SU-DHL-6 (cell line): Measurements from ENCODE around the gene CBY3.
"Not testable (repeated sequence)": the region's sequence is repeated elsewhere in the genome, so short reads cannot be mapped to it uniquely, and the experiment has no call there.

Source experiments
- H2AFZ ChIP-seq: fragments of 200-600 bp; sonication (generic); 2 replicates; pipeline ENCODE4 v1.6.1; 2014; ENCODE audit warnings: low read depth, mild to moderate bottlenecking, moderate library complexity, mixed read lengths, antibody characterized with exemption, low read length; ENCODE audit not compliant: severe bottlenecking
- H3F3A ChIP-seq: fragments of 200-600 bp; shearing (Covaris generic); 2 replicates; pipeline ENCODE4 v1.6.0; 2016; ENCODE audit warnings: antibody characterized with exemption, mild to moderate bottlenecking; ENCODE audit not compliant: insufficient read depth
- H3K27ac ChIP-seq: fragments of 200-600 bp; sonication (generic); 2 replicates; pipeline ENCODE4 v1.5.1; 2016; ENCODE audit warnings: low read depth, mild to moderate bottlenecking, low read length, moderate library complexity, mixed read lengths
- H3K27me3 ChIP-seq: fragments of 200-600 bp; sonication (generic), shearing (Covaris generic); 2 replicates; pipeline ENCODE4 v1.6.0; 2014; ENCODE audit warnings: mild to moderate bottlenecking, low read length
- H3K36me3 ChIP-seq: fragments of 200-600 bp; sonication (generic); 2 replicates; pipeline ENCODE4 v1.6.1; 2014; ENCODE audit warnings: mild to moderate bottlenecking, low read length, mixed read lengths
- H3K4me2 ChIP-seq: fragments of 300-600, 200-600 bp; shearing (Covaris generic), sonication (generic); 2 replicates; pipeline ENCODE4 v1.6.0; 2014; ENCODE audit warnings: low read length, low read depth, mild to moderate bottlenecking; ENCODE audit not compliant: poor library complexity, severe bottlenecking
- H3K4me3 ChIP-seq: fragments of 200-600 bp; sonication (generic); 2 replicates; pipeline ENCODE4 v1.5.1; 2014; ENCODE audit warnings: antibody characterized with exemption, low read length, mild to moderate bottlenecking, mixed read lengths; ENCODE audit not compliant: insufficient read depth, poor library complexity, severe bottlenecking
- H3K79me2 ChIP-seq: fragments of 200-600 bp; sonication (generic); 2 replicates; pipeline ENCODE4 v1.6.1; 2014; ENCODE audit warnings: mild to moderate bottlenecking, low read length, moderate library complexity; ENCODE audit not compliant: insufficient read depth
- H3K9ac ChIP-seq: fragments of 200-600 bp; sonication (generic); 2 replicates; pipeline ENCODE4 v1.7.0; 2014; ENCODE audit warnings: mild to moderate bottlenecking, low read length
- H3K9me2 ChIP-seq: fragments of 200-600 bp; sonication (generic); replicated peaks from 2 replicates; pipeline ENCODE4 v1.6.1; 2014; ENCODE audit warnings: low read length; ENCODE audit not compliant: insufficient read depth
- H3K9me3 ChIP-seq: fragments of 200-600 bp; sonication (generic); 2 replicates; pipeline ENCODE4 v1.6.1; 2014; ENCODE audit warnings: low read length, mixed read lengths; ENCODE audit not compliant: insufficient read depth
- H4K20me1 ChIP-seq: fragments of 200-600 bp; sonication (generic); 2 replicates; pipeline ENCODE4 v1.6.1; 2014; ENCODE audit warnings: low read depth, mild to moderate bottlenecking, antibody characterized with exemption, low read length, moderate library complexity, mixed read lengths
- CTCF ChIP-seq: fragments of 200-600 bp; sonication (generic); IDR thresholded peaks from one replicate; pipeline ENCODE4 v1.5.1; 2017; ENCODE audit warnings: antibody characterized with exemption, mild to moderate bottlenecking, low read length, moderate library complexity; ENCODE audit not compliant: insufficient read depth, poor library complexity, severe bottlenecking
- EZH2phosphoT487 ChIP-seq: fragments of 200-600 bp; sonication (generic), shearing (Covaris generic); conservative IDR thresholded peaks from 2 replicates; pipeline ENCODE4 v1.6.1; 2018; ENCODE audit warnings: mild to moderate bottlenecking, antibody characterized with exemption, low read length, moderate library complexity, mixed read lengths

Gene CBY3

GRCh38 chr5:179648410-179648809, 32.4 kb downstream of the CBY3 start:
- H3K9me3 ChIP-seq = no peaks in the 10 kb centered on the region
- H3K79me2 ChIP-seq = no peaks in the 10 kb centered on the region
- no peaks in the 10 kb centered on the region for H3K27me3 ChIP-seq
- no peak overlapping the region for H3K27ac ChIP-seq
- no peak overlapping the region for H3K4me3 ChIP-seq
- no peaks in the 10 kb centered on the region for H3K36me3 ChIP-seq
- no peaks in the 10 kb centered on the region for H4K20me1 ChIP-seq
- TF ChIP-seq CTCF = no peak
- TF ChIP-seq EZH2phosphoT487 = no peak
- no peak overlapping the region for H3K4me2 ChIP-seq
- no peaks in the 10 kb centered on the region for H3K9me2 ChIP-seq
- H2AFZ ChIP-seq = no peak overlapping the region
- no peak overlapping the region for H3K9ac ChIP-seq
- no peaks in the 10 kb centered on the region for H3F3A ChIP-seq

GRCh38 chr5:179644766-179645165, 36.1 kb downstream of the CBY3 start:
- not testable (repeated sequence) for H3K4me3 ChIP-seq, H3K4me2 ChIP-seq, H3K36me3 ChIP-seq, H3K27ac ChIP-seq, H3K79me2 ChIP-seq, H3K9ac ChIP-seq, H2AFZ ChIP-seq, H3K27me3 ChIP-seq, H3K9me3 ChIP-seq, H4K20me1 ChIP-seq, H3F3A ChIP-seq, H3K9me2 ChIP-seq

DNA sequence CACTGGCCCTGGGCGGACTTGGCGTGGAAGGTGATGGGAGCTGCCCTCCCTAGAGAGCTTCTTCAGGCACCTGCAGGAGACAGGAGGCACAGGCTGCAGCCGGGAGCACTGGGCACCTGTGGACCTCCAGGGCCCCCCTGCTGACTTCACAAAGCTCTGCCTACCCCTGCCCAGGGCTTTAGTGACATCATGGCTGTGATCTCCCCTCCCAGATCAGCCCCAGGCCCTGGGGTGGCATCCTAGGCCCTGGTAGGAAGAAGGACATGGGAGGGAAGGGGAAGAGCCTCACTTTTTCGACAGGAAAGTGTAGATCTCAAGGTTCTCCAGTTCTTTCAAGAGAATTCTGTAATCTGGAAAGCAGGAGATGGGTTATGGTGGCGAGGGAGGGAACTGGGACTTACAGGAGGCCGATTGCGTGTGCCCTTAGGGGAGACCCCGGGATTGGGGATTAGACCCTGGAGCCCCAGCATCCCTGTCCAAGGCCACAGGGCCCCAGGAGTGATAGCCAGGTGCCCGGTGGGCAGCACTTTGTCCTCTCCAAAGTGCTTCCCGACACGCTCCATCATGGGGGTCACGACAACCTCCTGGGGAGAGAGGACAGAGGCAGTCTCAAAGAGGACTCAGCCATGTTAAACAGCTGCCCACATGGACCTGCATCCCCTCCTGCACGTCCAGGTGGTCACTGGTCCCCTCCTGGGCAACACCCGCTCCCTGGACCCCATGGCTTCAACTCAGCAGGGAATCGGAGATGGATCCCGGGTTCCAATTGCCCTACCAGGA, 37.5 kb downstream of the CBY3 start:
- H3K4me2 ChIP-seq, H3K79me2 ChIP-seq, H3K9me3 ChIP-seq, H3F3A ChIP-seq, H4K20me1 ChIP-seq, H3K36me3 ChIP-seq, H3K27me3 ChIP-seq, H2AFZ ChIP-seq, H3K4me3 ChIP-seq, H3K9ac ChIP-seq, H3K9me2 ChIP-seq, H3K27ac ChIP-seq: not testable (repeated sequence)

- not testable (repeated sequence) for H3F3A ChIP-seq, H3K9ac ChIP-seq
Observed at GRCh38 chr5:179642626-179643025, 38.2 kb downstream of the CBY3 start.

DNA sequence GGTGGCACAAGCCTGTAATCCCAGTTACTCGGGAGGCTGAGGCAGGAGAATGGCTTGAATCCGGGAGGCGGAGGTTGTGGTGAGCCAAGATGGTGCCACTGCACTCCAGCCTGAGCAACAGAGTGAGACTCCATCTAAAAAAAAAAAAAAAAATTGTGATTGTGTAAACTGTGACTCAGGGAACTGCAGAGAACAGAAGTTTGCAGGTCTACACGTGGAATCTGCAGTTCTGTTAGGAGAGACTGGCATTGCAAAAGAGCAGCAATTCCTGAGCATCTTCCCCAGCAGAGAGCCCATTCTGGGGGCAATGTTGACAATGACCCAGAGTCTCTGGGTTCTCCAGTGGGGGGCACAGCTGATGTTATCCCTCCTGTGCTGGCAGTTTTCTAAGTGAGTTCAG, 39.1 kb downstream of the CBY3 start:
- H3K4me2 ChIP-seq, H3K9me2 ChIP-seq, H3F3A ChIP-seq, H3K27ac ChIP-seq, H3K36me3 ChIP-seq, H3K9me3 ChIP-seq, H3K9ac ChIP-seq, H3K27me3 ChIP-seq, H3K79me2 ChIP-seq, H4K20me1 ChIP-seq, H3K4me3 ChIP-seq, H2AFZ ChIP-seq: not testable (repeated sequence)

More at GRCh38 chr5:179642626-179643025, 38.2 kb downstream of the CBY3 start:
- not testable (repeated sequence) for H3K27me3 ChIP-seq, H4K20me1 ChIP-seq, H3K4me3 ChIP-seq, H3K9me2 ChIP-seq, H3K79me2 ChIP-seq, H3K9me3 ChIP-seq, H3K27ac ChIP-seq, H3K36me3 ChIP-seq, H2AFZ ChIP-seq, H3K4me2 ChIP-seq

DNA sequence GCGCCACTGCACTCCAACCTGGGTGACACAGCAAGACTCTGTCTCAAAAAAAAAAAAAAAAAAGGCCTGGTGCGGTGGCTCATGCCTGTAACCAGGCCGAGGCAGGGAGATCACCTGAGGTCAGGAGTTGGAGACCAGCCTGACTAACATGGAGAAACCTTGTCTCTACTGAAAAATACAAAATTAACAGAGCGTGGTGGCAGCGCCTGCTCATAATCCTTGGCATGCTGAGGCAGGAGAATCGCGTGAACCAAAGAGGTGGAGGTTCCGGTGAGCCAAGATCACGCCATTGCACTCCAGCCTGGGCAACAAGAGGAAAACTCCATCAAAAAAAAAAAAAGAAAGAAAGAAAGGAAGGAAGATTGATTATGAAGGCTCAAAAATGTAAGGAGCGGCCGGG, 41.5 kb downstream of the CBY3 start:
- not testable (repeated sequence) for H3K4me2 ChIP-seq, H3K4me3 ChIP-seq, H2AFZ ChIP-seq, H3F3A ChIP-seq, H3K9ac ChIP-seq, H3K9me3 ChIP-seq, H3K27ac ChIP-seq, H3K79me2 ChIP-seq, H4K20me1 ChIP-seq, H3K36me3 ChIP-seq, H3K27me3 ChIP-seq, H3K9me2 ChIP-seq

DNA sequence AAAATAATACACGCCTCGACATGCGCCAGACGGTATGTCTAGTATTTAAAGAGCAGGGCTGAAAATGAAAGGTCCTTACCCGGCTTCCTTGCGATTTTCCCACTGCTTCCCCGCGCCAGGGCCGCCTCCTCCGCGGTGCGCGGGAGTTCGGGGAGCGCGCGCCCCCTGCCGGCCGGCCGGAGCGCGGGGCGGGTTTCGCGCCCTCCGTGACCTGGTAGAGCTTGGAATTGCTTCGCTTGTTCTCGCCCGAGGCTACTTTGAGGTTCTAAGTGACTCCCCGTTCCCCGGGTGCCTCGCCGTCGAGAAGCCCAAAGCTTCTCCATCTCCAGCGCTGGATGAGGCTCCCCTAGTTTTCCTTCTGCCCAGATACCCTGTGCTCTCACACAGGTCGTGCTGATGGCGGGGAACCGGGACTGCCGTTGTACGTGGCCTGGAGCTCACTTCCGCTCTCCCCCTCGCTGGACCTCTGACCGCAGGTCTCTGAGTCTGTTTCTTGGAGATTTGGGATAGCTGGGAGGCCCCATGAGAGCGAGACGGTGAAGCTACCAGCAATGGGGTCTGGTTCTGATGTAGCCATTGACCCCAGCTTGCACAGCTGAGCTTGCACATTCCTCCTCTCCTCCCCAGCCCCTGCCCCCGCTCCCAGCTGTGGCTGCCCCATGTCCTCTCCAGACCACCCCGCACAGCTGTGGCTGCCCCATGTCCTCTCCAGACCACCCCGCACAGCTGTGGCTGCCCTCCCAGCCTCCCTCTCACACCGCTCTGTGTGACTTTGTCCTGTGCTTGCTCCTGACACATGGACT, 46.3 kb downstream of the CBY3 start:
- not testable (repeated sequence) for H3K27ac ChIP-seq, H3K4me3 ChIP-seq
- H3K4me2 ChIP-seq = peak overlapping the region; percentile 41

More for the DNA sequence above, 46.3 kb downstream of the CBY3 start:
- not testable (repeated sequence) for H3F3A ChIP-seq, H3K9ac ChIP-seq, H3K79me2 ChIP-seq, H3K9me3 ChIP-seq, H4K20me1 ChIP-seq, H3K9me2 ChIP-seq, H3K36me3 ChIP-seq, H3K27me3 ChIP-seq, H2AFZ ChIP-seq
